H1 (cell line): Measurements from ENCODE around the gene RAET1G. TPM values are rescaled to one million over a fixed set of nuclear protein-coding genes. Genes with fewer than 3 reads are reported as not detected.
A peak's percentile ranks its signal among the peaks of the same experiment; 100 is the strongest.

Experiments
- CTCF ChIA-PET: fragments of 300-600 bp; sonication (Branson Sonifier 250); formaldehyde crosslinking; loops from one replicate; lab custom pipeline; 2021; ENCODE audit not compliant: partially characterized antibody; lab: Charles Lee
- POLR2A ChIA-PET: fragments of 300-600 bp; sonication (Branson Sonifier 250); formaldehyde crosslinking; loops from one replicate; lab custom pipeline; 2021; ENCODE audit warnings: inconsistent platforms; ENCODE audit not compliant: partially characterized antibody; lab: Charles Lee
- DNase-seq, 2 experiments: peaks; one replicate each; pipeline versions ENCODE4 v3.0.0 to v3.0.0-alpha.2; 2010 to 2022; ENCODE audit warnings: low spot score in 2 of 2, low read depth in 1 of 2, mixed read lengths in 1 of 2
- FAIRE-seq: peaks from 2 replicates; lab custom pipeline; 2011; peaks lifted over from hg19 to GRCh38; lab: Jason Lieb, UNC
- H2AFZ ChIP-seq: 2 replicates; pipeline ENCODE4 v1.8.1; 2012; ENCODE audit warnings: low read length, inconsistent platforms
- H2AK5ac ChIP-seq: 2 replicates; pipeline ENCODE4 v1.6.1; 2013; ENCODE audit warnings: low read depth, low read length
- H2BK120ac ChIP-seq: replicated peaks from 2 replicates; pipeline ENCODE3; 2013; ENCODE audit warnings: low read depth, low read length, inconsistent platforms
- H2BK12ac ChIP-seq: 2 replicates; pipeline ENCODE4 v1.6.1; 2013; ENCODE audit warnings: low read depth, low read length
- H2BK15ac ChIP-seq: 2 replicates; pipeline ENCODE4 v1.6.1; 2013; ENCODE audit warnings: low read length
- H2BK20ac ChIP-seq: 2 replicates; pipeline ENCODE4 v1.6.1; 2013; ENCODE audit warnings: low read length
- H2BK5ac ChIP-seq: 2 replicates; pipeline ENCODE4 v1.6.1; 2013; ENCODE audit warnings: low read depth, low read length
- H3K14ac ChIP-seq: 2 replicates; pipeline ENCODE4 v1.6.1; 2013; ENCODE audit warnings: inconsistent platforms; ENCODE audit not compliant: insufficient read length
- H3K18ac ChIP-seq: 2 replicates; pipeline ENCODE4 v1.6.1; 2013; ENCODE audit warnings: low read length; ENCODE audit errors: extremely low read depth
- H3K23ac ChIP-seq: 2 replicates; pipeline ENCODE4 v1.6.1; 2013; ENCODE audit warnings: inconsistent platforms; ENCODE audit not compliant: insufficient read length
- H3K23me2 ChIP-seq: 2 replicates; pipeline ENCODE4 v1.6.1; 2013; ENCODE audit warnings: low read depth, low read length
- H3K27ac ChIP-seq: 2 replicates; pipeline ENCODE4 v1.6.1; 2011; ENCODE audit warnings: low read depth, low read length, inconsistent platforms
- H3K27me3 ChIP-seq, 4 experiments: replicated peaks in 1 of 4; 1 replicate in 1 of 4; 2 replicates in 3 of 4; pipeline versions ENCODE4 v1.6.1 to v1.8.1; 2011 to 2013; ENCODE audit warnings: low read length in 3 of 4, mild to moderate bottlenecking in 3 of 4, inconsistent platforms in 2 of 4, mixed read lengths in 2 of 4, moderate library complexity in 1 of 4; ENCODE audit not compliant: control insufficient read depth in 3 of 4, insufficient read depth in 3 of 4; ENCODE audit errors: extremely low read depth in 1 of 4
- H3K36me3 ChIP-seq, 4 experiments: 2 replicates each; pipeline versions ENCODE4 v1.6.1 to v1.8.1; 2011 to 2013; ENCODE audit warnings: mild to moderate bottlenecking in 4 of 4, low read length in 3 of 4, moderate library complexity in 2 of 4, control low read depth in 1 of 4, inconsistent platforms in 1 of 4; ENCODE audit not compliant: insufficient read depth in 4 of 4, control insufficient read depth in 2 of 4
- H3K4ac ChIP-seq: replicated peaks from 2 replicates; pipeline ENCODE3; 2013; ENCODE audit warnings: low read length, low read depth, mixed read lengths, inconsistent platforms; ENCODE audit not compliant: insufficient read length
- H3K4me1 ChIP-seq, 4 experiments: replicated peaks in 1 of 4; 1 replicate in 1 of 4; 2 replicates in 3 of 4; pipeline versions ENCODE4 v1.6.1 to v1.8.1; 2011 to 2013; ENCODE audit warnings: low read length in 3 of 4, inconsistent platforms in 2 of 4, mixed read lengths in 1 of 4; ENCODE audit not compliant: insufficient read depth in 4 of 4, control insufficient read depth in 3 of 4
- H3K4me2 ChIP-seq, 2 experiments: 2 replicates each; pipeline versions ENCODE4 v1.6.1 to v1.8.1; 2011 to 2013; ENCODE audit warnings: low read depth in 2 of 2, low read length in 2 of 2, control low read depth in 1 of 2, inconsistent platforms in 1 of 2, mild to moderate bottlenecking in 1 of 2; ENCODE audit not compliant: insufficient read depth in 1 of 2
- H3K4me3 ChIP-seq, 4 experiments: fragments of 200-600, 300-600 bp in 1 of 4; sonication (generic), shearing (Covaris generic), sonication (Bioruptor Twin) in 1 of 4; 2 replicates each; pipeline versions ENCODE4 v1.5.1 to v1.8.1; 2011 to 2016; ENCODE audit warnings: low read length in 4 of 4, low read depth in 3 of 4, control low read depth in 2 of 4, inconsistent platforms in 2 of 4, mild to moderate bottlenecking in 2 of 4, mixed read lengths in 1 of 4, moderate library complexity in 1 of 4; ENCODE audit not compliant: insufficient read depth in 2 of 4; ENCODE audit errors: extremely low read depth in 1 of 4
- H3K56ac ChIP-seq: replicated peaks from 2 replicates; pipeline ENCODE3; 2013; ENCODE audit warnings: low read depth, mild to moderate bottlenecking, mixed read lengths, low read length, inconsistent platforms; ENCODE audit not compliant: insufficient read length
- H3K79me1 ChIP-seq: 2 replicates; pipeline ENCODE4 v1.6.1; 2013; ENCODE audit warnings: low read depth, low read length, control low read depth
- H3K79me2 ChIP-seq, 2 experiments: 2 replicates each; pipeline versions ENCODE4 v1.6.1 to v1.8.1; 2012 to 2013; ENCODE audit warnings: low read length in 2 of 2, mild to moderate bottlenecking in 2 of 2, inconsistent platforms in 1 of 2; ENCODE audit not compliant: insufficient read depth in 2 of 2, control insufficient read depth in 1 of 2
- H3K9ac ChIP-seq, 4 experiments: replicated peaks in 1 of 4; 1 replicate in 1 of 4; 2 replicates in 3 of 4; pipeline versions ENCODE4 v1.6.1 to v1.8.1; 2011 to 2013; ENCODE audit warnings: low read depth in 3 of 4, low read length in 3 of 4, control low read depth in 2 of 4, mild to moderate bottlenecking in 2 of 4, moderate library complexity in 2 of 4, inconsistent platforms in 1 of 4; ENCODE audit errors: extremely low read depth in 1 of 4
- H3K9me3 ChIP-seq, 2 experiments: 2 replicates each; pipeline versions ENCODE4 v1.6.1 to v1.8.1; 2012 to 2013; ENCODE audit warnings: mild to moderate bottlenecking in 2 of 2, moderate library complexity in 2 of 2, control low read depth in 1 of 2, inconsistent platforms in 1 of 2, low read depth in 1 of 2, low read length in 1 of 2, mixed read lengths in 1 of 2; ENCODE audit not compliant: insufficient read depth in 2 of 2
- H4K20me1 ChIP-seq, 2 experiments: replicated peaks in 1 of 2; 2 replicates each; pipeline versions ENCODE3 to v1.8.1; 2011 to 2013; ENCODE audit warnings: inconsistent platforms in 2 of 2, low read length in 2 of 2, mild to moderate bottlenecking in 1 of 2; ENCODE audit not compliant: insufficient read depth in 2 of 2, control insufficient read depth in 1 of 2
- H4K5ac ChIP-seq: 2 replicates; pipeline ENCODE4 v1.6.1; 2013; ENCODE audit warnings: low read length, low read depth, mixed read lengths, inconsistent platforms; ENCODE audit not compliant: insufficient read length
- H4K8ac ChIP-seq: 2 replicates; pipeline ENCODE4 v1.8.0; 2013; ENCODE audit warnings: mild to moderate bottlenecking, moderate library complexity, low read length, inconsistent platforms; ENCODE audit not compliant: insufficient read depth; ENCODE audit errors: extremely low read depth
- H4K91ac ChIP-seq: replicated peaks from 2 replicates; pipeline ENCODE3; 2013; ENCODE audit warnings: low read length, mixed read lengths, inconsistent platforms; ENCODE audit not compliant: insufficient read length
- CBX8 ChIP-seq: fragments of 300-800, 300-1000 bp; sonication (generic); IDR thresholded peaks from 2 replicates; pipeline ENCODE4 v1.7.1; 2016; ENCODE audit warnings: low read depth, low read length, borderline replicate concordance
- SUZ12 ChIP-seq: fragments of 200-600 bp; sonication (generic); IDR thresholded peaks from 2 replicates; pipeline ENCODE4 v1.6.1; 2012; ENCODE audit warnings: mild to moderate bottlenecking, inconsistent platforms, low read length, moderate library complexity, mixed read lengths
- WGBS, 2 experiments: shearing (Covaris generic) in 1 of 2; methylation state at CpG; one replicate each; pipeline versions ENCODE4 v1.1.6 to v1.1.7; 2013 to 2015; ENCODE audit warnings: low lambda C conversion rate in 2 of 2, mixed read lengths in 2 of 2, inconsistent platforms in 1 of 2, low coverage in 1 of 2, missing lambda C conversion rate in 1 of 2; ENCODE audit not compliant: insufficient replicate concordance in 2 of 2, insufficient coverage in 1 of 2, insufficient read length in 1 of 2; ENCODE audit errors: extremely low coverage in 1 of 2, missing lambda C conversion rate in 1 of 2; 5-methylcytosine and 5-hydroxymethylcytosine counted together
- polyA plus RNA-seq, 7 experiments: library from polyadenylated mRNA; depleted of rRNA in 3 of 7; stranded (reverse) in 5 of 7; unstranded in 2 of 7; fragments of >200 nt in 5 of 7; fragments of 200-250 nt in 2 of 7; gene quantifications; 1 replicate in 5 of 7; 2 replicates in 1 of 7; 4 replicates in 1 of 7; pipeline versions ENCODE4 v1.2.1 to v1.2.3, GENCODE V29; 2011 to 2013; ENCODE audit warnings: missing spikeins in 2 of 7, mixed read lengths in 2 of 7
- total RNA-seq: library from RNA; stranded (reverse); fragmentation: NEBNext Ultra II Directional; extraction: Animal tissue kit (Norgen Biotek cat#: 25700); gene quantifications from 2 replicates; pipeline ENCODE4 v1.2.1, GENCODE V29; 2021

The RAET1G gene
- total and polyA plus RNA-seq, 2 of the 8 experiments (the other 6 are each of a cell fraction or from before 2014, with no cell fraction given) = 0.08 TPM; not detected in 1

DNA sequence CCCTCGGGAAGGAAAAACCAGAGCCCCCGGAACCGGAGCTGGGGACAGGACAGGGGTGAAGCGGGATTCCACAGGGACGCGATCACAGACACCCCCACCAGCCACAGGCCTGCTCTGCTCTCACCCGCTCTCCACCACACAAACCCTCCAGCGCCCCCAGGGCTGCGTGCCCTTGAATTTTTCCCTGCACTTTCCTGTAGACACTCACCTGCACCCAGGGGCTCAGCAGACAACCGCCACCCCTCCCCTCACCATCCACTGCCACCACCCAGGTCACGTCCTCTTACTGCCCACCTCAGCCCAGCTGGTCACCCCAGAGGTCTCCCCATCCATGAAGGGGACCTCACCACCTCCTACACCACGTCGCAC lies 19.5 kb upstream of the RAET1G start:
- Histone ChIP-seq H3K27ac (no peak overlapping the region), H3K18ac (no peak overlapping the region; the same call in 1 of the 2 replicates), H3K79me1 (no peaks in the 10 kb centered on the region), H2AFZ (no peak overlapping the region), H3K4me2 (peak overlapping the region; percentile 70 to 93), H4K8ac (no peak overlapping the region), H3K9ac (no peak overlapping the region), H3K23me2 (peaks cover 13% of the 10 kb centered on the region; the same call in 1 of the 2 replicates), H3K36me3 (peaks cover 0 to 4% (median 0%) of the 10 kb centered on the region in 4 experiments; a peak in 1 of 8 replicates), H4K5ac (no peak overlapping the region), H2BK20ac (no peak overlapping the region), H2BK15ac (no peak overlapping the region), H3K4me3 (peak overlapping the region in 1 of 4 experiments; percentile 69; a peak in 3 of 8 replicates), H3K4ac (no peak overlapping the region), H3K79me2 (no peaks in the 10 kb centered on the region), H4K91ac (no peak overlapping the region), H2BK5ac (no peak overlapping the region), H3K56ac (no peak overlapping the region), H2BK120ac (no peak overlapping the region), H4K20me1 (peaks cover 6 to 9% of the 10 kb centered on the region in 2 experiments), H2BK12ac (no peak overlapping the region), H2AK5ac (no peak overlapping the region), H3K23ac (no peak overlapping the region), H3K27me3 (peaks cover 53 to 74% (median 65%) of the 10 kb centered on the region in 4 experiments), H3K14ac (no peak overlapping the region)
- ChIA-PET CTCF (interaction anchor here (0.6 to 0.7 kb wide), 3 partner anchors 32 to 577 kb away, joined by 3 read pairs; no protein-coding TSS in a partner anchor), POLR2A (no interaction called here)
- DNase-seq (no peak), FAIRE-seq (no peak)
- 10% methylated on average over 12 of the region's 13 CpGs; no CpG with 5 or more reads in 1 of the 2 experiments for WGBS, 2 experiments
- TF ChIP-seq SUZ12 = peak; percentile 7; the same call in 1 of the 2 replicates
- TF ChIP-seq CBX8 = no peak
- TF ChIP-seq, all 59 proteins: peak for 1
- Histone ChIP-seq H3K9me3 (no peaks in the 10 kb centered on the region), H3K4me1 (peaks cover 0 to 6% (median 3%) of the 10 kb centered on the region in 4 experiments; a peak in 5 of 7 replicates)
